C4-2B (cell line): ENCODE results near the gene EXOC6B.

Experiments
- CTCF ChIP-seq: fragments of 450-650 bp; conservative IDR thresholded peaks from 2 replicates; pipeline ENCODE4 v1.5.1; 2017; ENCODE audit warnings: mild to moderate bottlenecking
- ZFX ChIP-seq: fragments of 450-650 bp; IDR thresholded peaks from 2 replicates; pipeline ENCODE4 v1.6.1; 2017

- no peak for TF ChIP-seq CTCF
- no peak for TF ChIP-seq ZFX
Measured at GRCh38 chr2:72847534-72848315, 21.9 kb upstream of the EXOC6B start.
